ENCODE results near the gene PRTFDC1. TPM values are rescaled to one million over a fixed set of nuclear protein-coding genes. Genes with fewer than 3 reads are reported as not detected.
"Not testable (repeated sequence)": the region's sequence is repeated elsewhere in the genome, so short reads cannot be mapped to it uniquely, and the experiment has no call there.

The PRTFDC1 gene
- total RNA-seq, 8 experiments from 2014 or later = 5.6 to 31.3 (median 10.1) TPM

- peak in 4 of 8 experiments; percentile 11 to 62 (median 41) for ATAC-seq (replicated peaks in 6 of 8)
- peaks cover 23 to 27% of the 10 kb centered on the region in 2 donors for H3K4me1 ChIP-seq (replicated peaks in 1 of 2)
- WGBS, 10 experiments = 58 to 100% (median 87%) methylated on average over 1 to 3 of the region's 3 CpGs
- H3K27ac ChIP-seq = no peak overlapping the region
- no peak overlapping the region for H3K4me3 ChIP-seq
- in situ Hi-C loops (cut with MboI; ENCODE audit: low pct_unique_long_range_greater_than_20kb in 2 of 9, low sequenced_read_pairs in 9 of 9, unreplicated experiment in 9 of 9) = no loop called here
Measured at GRCh38 chr10:24962995-24963394, 10.6 kb upstream of the PRTFDC1 start.

- in situ Hi-C loops (cut with MboI; ENCODE audit: low pct_unique_long_range_greater_than_20kb in 2 of 9, low sequenced_read_pairs in 9 of 9, unreplicated experiment in 9 of 9) = no loop called here
Measured at GRCh38 chr10:24961582-24961981, 9.2 kb upstream of the PRTFDC1 start.

GRCh38 chr10:24959382-24959730, 7.0 kb upstream of the PRTFDC1 start:
- Histone ChIP-seq H3K4me3 (no peak overlapping the region), H3K27ac (no peak overlapping the region), H3K4me1 (replicated peaks in 1 of 2) (peaks cover 20 to 25% of the 10 kb centered on the region in 2 donors)
- WGBS, 10 experiments = 11 to 94% (median 71%) methylated on average over 1 to 3 of the region's 3 CpGs; no CpG with 5 or more reads in 1 of the 10 experiments
- ATAC-seq (replicated peaks in 6 of 8) = no peak
- in situ Hi-C loops (cut with MboI; ENCODE audit: low pct_unique_long_range_greater_than_20kb in 2 of 9, low sequenced_read_pairs in 9 of 9, unreplicated experiment in 9 of 9) = no loop called here

More at GRCh38 chr10:24961582-24961981, 9.2 kb upstream of the PRTFDC1 start:
- Histone ChIP-seq H3K4me1 (replicated peaks in 1 of 2) (peaks cover 20 to 25% of the 10 kb centered on the region in 2 donors), H3K4me3 (no peak overlapping the region), H3K27ac (no peak overlapping the region)
- no peak for ATAC-seq (replicated peaks in 6 of 8)
- WGBS, 10 experiments = 75 to 98% (median 88%) methylated on average over 2 to 4 of the region's 4 CpGs

GRCh38 chr10:24958721-24959381, 6.4 kb upstream of the PRTFDC1 start:
- no peak overlapping the region for H3K4me3 ChIP-seq
- 13 to 80% (median 35%) methylated on average over 1 to 4 of the region's 5 CpGs for WGBS, 10 experiments
- H3K27ac ChIP-seq = peak overlapping the region in 1 of 2 donors; percentile 8
- peaks cover 16 to 23% of the 10 kb centered on the region in 2 donors for H3K4me1 ChIP-seq (replicated peaks in 1 of 2)
- in situ Hi-C loops (cut with MboI; ENCODE audit: low pct_unique_long_range_greater_than_20kb in 2 of 9, low sequenced_read_pairs in 9 of 9, unreplicated experiment in 9 of 9) = no loop called here
- peak; percentile 45 to 82 (median 68) for ATAC-seq (replicated peaks in 6 of 8)

- Histone ChIP-seq H3K4me1 (replicated peaks in 1 of 2) (peaks cover 21 to 22% of the 10 kb centered on the region in 2 donors), H3K4me3 (no peak overlapping the region), H3K27ac (peak overlapping the region; percentile 8 to 13)
- peak in 7 of 8 experiments; percentile 30 to 70 (median 58) for ATAC-seq (replicated peaks in 6 of 8)
- in situ Hi-C loops (cut with MboI; ENCODE audit: low pct_unique_long_range_greater_than_20kb in 2 of 9, low sequenced_read_pairs in 9 of 9, unreplicated experiment in 9 of 9) = no loop called here
- WGBS, 10 experiments = 0 to 68% (median 38%) methylated on average over 1 to 4 of the region's 4 CpGs; no CpG with 5 or more reads in 1 of the 10 experiments
Measured at GRCh38 chr10:24958091-24958720, 5.8 kb upstream of the PRTFDC1 start.

GRCh38 chr10:24957624-24958051, 5.2 kb upstream of the PRTFDC1 start:
- peak in 1 of 8 experiments; percentile 14 for ATAC-seq (replicated peaks in 6 of 8)
- H3K4me1 ChIP-seq (replicated peaks in 1 of 2) = peaks cover 22 to 23% of the 10 kb centered on the region in 2 donors
- H3K27ac ChIP-seq; H3K4me3 ChIP-seq; in situ Hi-C loops (cut with MboI; ENCODE audit: low pct_unique_long_range_greater_than_20kb in 2 of 9, low sequenced_read_pairs in 9 of 9, unreplicated experiment in 9 of 9): not testable (repeated sequence)
- WGBS, 10 experiments = 28 to 100% (median 90%) methylated on average over 1 to 6 of the region's 6 CpGs; no CpG with 5 or more reads in 3 of the 10 experiments

DNA sequence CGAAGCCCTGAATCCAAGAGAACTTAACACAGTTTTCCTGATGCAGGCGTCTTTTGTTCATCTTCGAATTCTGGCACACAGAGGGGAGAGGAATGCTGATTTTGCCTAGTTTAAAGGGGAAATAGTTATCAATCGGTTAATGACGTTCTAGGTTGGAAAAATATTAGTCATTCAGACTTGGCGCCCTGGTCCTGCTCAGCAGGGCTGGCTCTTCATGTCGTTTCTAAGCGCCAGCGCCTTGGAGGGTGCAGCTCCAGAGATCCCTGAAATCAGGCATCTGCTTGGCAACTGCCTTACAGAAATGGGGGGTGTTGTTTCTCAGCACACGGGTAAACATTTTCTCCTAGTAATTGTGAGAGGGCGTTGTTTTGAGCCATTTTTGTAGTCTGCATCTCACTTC, 1.3 kb upstream of the PRTFDC1 start:
- WGBS, 10 experiments = 3 to 100% (median 83%) methylated on average over 1 to 8 of the region's 11 CpGs
- no peak for ATAC-seq (replicated peaks in 6 of 8)
- peaks cover 35 to 41% of the 10 kb centered on the region in 2 donors for H3K4me1 ChIP-seq (replicated peaks in 1 of 2)
- H3K4me3 ChIP-seq = no peak overlapping the region
- in situ Hi-C loops (cut with MboI; ENCODE audit: low pct_unique_long_range_greater_than_20kb in 2 of 9, low sequenced_read_pairs in 9 of 9, unreplicated experiment in 9 of 9) = no loop called here
- peak overlapping the region in 1 of 2 donors; percentile 88 for H3K27ac ChIP-seq

DNA sequence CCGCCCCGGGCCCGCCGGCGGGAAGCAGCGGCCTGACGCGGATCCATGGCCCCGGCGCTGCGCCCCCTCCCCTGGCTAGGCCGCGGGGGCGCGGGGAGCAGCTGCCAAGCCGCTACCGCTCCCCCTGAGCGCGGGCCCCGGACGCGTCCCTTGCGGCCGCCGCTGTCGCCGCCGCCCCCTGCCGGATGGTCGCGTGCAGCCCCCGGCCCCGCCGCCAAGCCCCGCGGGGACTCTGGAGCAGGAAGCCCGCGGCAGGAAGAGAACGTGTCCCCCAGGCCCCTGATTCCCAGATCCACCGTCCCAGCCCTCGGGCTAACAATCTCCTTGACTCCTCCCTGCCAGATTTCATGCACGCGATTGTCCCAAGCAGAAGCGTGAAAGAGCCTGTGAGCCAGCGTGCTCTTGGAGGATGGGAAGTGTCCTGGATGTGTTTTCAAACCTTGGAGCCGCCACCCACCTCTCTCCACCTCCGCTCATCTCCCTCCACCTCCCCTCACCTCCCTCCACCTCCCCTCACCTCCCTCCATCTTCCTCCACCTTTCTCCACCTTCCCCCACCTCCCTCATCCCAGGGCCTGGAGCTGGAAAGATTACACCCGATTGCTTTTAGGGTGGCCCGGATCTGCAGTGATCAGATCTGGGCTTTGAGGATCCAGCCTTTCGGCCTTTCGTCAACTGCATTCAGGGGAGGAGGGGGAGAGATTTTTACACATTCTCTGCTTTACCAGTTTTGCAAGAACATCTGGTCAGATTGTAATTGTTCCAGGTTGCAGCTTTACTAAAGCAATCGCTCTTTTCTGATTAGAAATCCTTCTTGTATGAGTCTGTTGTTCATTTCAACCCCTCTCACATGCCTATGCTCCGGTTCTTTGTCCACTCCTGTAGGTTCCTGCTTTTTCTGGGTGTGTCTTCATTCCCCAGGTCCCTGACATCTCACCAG, 570 bp upstream of the PRTFDC1 start:
- Histone ChIP-seq H3K4me3 (peak overlapping the region; percentile 25 to 49 (median 32)), H3K27ac (peak overlapping the region; percentile 88 to 89), H3K4me1 (replicated peaks in 1 of 2) (peaks cover 28 to 34% of the 10 kb centered on the region in 2 donors)
- ATAC-seq (replicated peaks in 6 of 8) = peak; percentile 33 to 86 (median 74)
- in situ Hi-C loops (cut with MboI; ENCODE audit: low pct_unique_long_range_greater_than_20kb in 2 of 9, low sequenced_read_pairs in 9 of 9, unreplicated experiment in 9 of 9) = no loop called here
- 0 to 89% (median 64%) methylated on average over 1 to 3 of the region's 53 CpGs; no CpG with 5 or more reads in 3 of the 10 experiments for WGBS, 10 experiments

DNA sequence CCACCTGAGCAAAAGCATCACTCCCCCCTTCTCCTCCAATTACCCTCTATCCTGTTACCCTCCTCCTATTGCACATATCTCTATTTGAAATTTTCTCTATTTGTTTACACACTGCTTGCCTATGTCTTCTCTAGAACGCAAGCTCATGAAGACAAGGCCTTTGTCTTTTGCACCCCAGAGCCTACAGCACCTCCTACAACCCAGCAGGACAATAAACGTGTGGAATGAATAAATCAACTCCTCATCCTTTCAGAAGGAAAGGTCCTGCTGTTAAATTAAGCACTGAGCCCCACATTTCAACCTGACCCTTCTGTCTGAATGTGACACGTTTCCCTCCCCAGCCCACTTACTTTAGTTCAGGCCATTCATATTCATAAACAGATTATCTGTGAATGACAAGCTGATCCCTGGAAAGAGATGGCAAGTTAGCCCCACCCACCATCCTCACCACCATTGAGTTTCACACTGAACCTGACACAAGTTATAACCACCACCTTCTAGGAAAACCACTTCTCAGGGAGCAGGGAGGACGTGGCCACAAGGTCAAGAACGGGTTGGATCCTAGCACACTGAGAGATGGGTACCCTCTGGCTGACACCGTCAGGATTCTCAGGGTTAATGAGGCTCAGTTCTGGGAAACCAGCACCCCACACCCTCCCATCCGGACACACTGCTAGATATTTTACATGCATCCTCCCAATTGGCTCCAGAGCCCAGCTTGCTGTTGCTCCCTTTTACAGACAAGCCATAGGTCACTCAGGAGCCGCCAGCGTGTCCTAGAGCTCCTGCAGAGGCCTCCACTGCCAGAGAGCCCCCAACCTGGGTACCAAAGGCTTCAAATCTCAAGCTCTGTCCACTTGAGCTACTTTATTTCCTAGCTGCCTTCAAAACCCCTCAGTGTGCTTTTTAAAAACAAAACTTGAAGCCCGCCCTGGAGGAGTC, 934 bp downstream of the PRTFDC1 start:
- in situ Hi-C loops (cut with MboI; ENCODE audit: low pct_unique_long_range_greater_than_20kb in 2 of 9, low sequenced_read_pairs in 9 of 9, unreplicated experiment in 9 of 9) = no loop called here
- peak overlapping the region; percentile 25 to 49 (median 32) for H3K4me3 ChIP-seq
- ATAC-seq (replicated peaks in 6 of 8) = peak; percentile 27 to 82 (median 72)
- 3 to 55% (median 27%) methylated on average over 2 to 6 of the region's 10 CpGs; no CpG with 5 or more reads in 3 of the 10 experiments for WGBS, 10 experiments
- H3K4me1 ChIP-seq (replicated peaks in 1 of 2) = peaks cover 28 to 33% of the 10 kb centered on the region in 2 donors
- peak overlapping the region; percentile 88 to 89 for H3K27ac ChIP-seq

- no peak overlapping the region for H3K4me3 ChIP-seq
- peaks cover 28 to 33% of the 10 kb centered on the region in 2 donors for H3K4me1 ChIP-seq (replicated peaks in 1 of 2)
- H3K27ac ChIP-seq = peak overlapping the region; percentile 88 to 89
- in situ Hi-C loops (cut with MboI; ENCODE audit: low pct_unique_long_range_greater_than_20kb in 2 of 9, low sequenced_read_pairs in 9 of 9, unreplicated experiment in 9 of 9) = no loop called here
- 0 to 100% (median 41%) methylated on average over 1 to 5 of the region's 5 CpGs; no CpG with 5 or more reads in 1 of the 10 experiments for WGBS, 10 experiments
- no peak for ATAC-seq (replicated peaks in 6 of 8)
Measured at GRCh38 chr10:24950439-24950838, 2.0 kb downstream of the PRTFDC1 start.

GRCh38 chr10:24949616-24950015, 2.8 kb downstream of the PRTFDC1 start:
- H3K27ac ChIP-seq = no peak overlapping the region
- H3K4me1 ChIP-seq (replicated peaks in 1 of 2) = peaks cover 28 to 33% of the 10 kb centered on the region in 2 donors
- WGBS, 10 experiments = 75 to 100% (median 90%) methylated on average over 1 to 3 of the region's 3 CpGs; no CpG with 5 or more reads in 1 of the 10 experiments
- in situ Hi-C loops (cut with MboI; ENCODE audit: low pct_unique_long_range_greater_than_20kb in 2 of 9, low sequenced_read_pairs in 9 of 9, unreplicated experiment in 9 of 9) = no loop called here
- no peak overlapping the region for H3K4me3 ChIP-seq
- no peak for ATAC-seq (replicated peaks in 6 of 8)

Measured in motor neuron (in vitro differentiated cells).